HCT116 (cell line): ENCODE results near the gene GNAS-AS1. TPM values are rescaled to one million over a fixed set of nuclear protein-coding genes. Genes with fewer than 3 reads are reported as not detected.

ENCODE experiments used
- ATAC-seq: fragments of 200-7000 bp; cut with Tn5 transposase; 2 replicates; pipeline ENCODE4 v1.9.1; 2020; ENCODE audit warnings: mild to moderate bottlenecking, moderate library complexity
- BruUV-seq: library from RNA; stranded (reverse); fragments of 400-500 nt; replicated peaks from 2 replicates; lab custom pipeline; 2021; lab: Mats Ljungman, UMichigan
- CTCF ChIA-PET: fragments of 300-600 bp; sonication (Branson Sonifier 250); formaldehyde crosslinking; loops from one replicate; lab custom pipeline; 2021; ENCODE audit warnings: antibody characterized with exemption; lab: Charles Lee
- POLR2A ChIA-PET: fragments of 300-600, 350-600 bp; sonication (Branson Sonifier 250); formaldehyde crosslinking; loops from one replicate; lab custom pipeline; 2021; ENCODE audit warnings: antibody characterized with exemption; lab: Charles Lee
- RAD21 ChIA-PET, 2 experiments: fragments of 300-600 bp; sonication (Branson Sonifier 250); formaldehyde crosslinking; loops; one replicate each; lab custom pipeline; 2023; ENCODE audit warnings: low total read pairs in 2 of 2; ENCODE audit not compliant: uncharacterized antibody in 2 of 2, unreplicated experiment in 2 of 2, low non-redundant PET in 1 of 2; lab: Charles Lee
- DNase-seq: peaks from one replicate; pipeline ENCODE4 v3.0.0-alpha.2; 2010; ENCODE audit warnings: low read depth, low spot score
- H2AFZ ChIP-seq: fragments of 200-600 bp; shearing (Covaris generic), sonication (generic); 2 replicates; pipeline ENCODE4 v1.6.1; 2017; ENCODE audit warnings: low read depth, mixed run types, mixed read lengths, antibody characterized with exemption, low read length; ENCODE audit not compliant: poor library complexity, severe bottlenecking
- H3K27ac ChIP-seq: 2 replicates; pipeline ENCODE4 v1.5.1; 2012; ENCODE audit warnings: low read depth, low read length
- H3K27me3 ChIP-seq: fragments of 200-600 bp; sonication (generic); 2 replicates; pipeline ENCODE4 v1.6.1; 2016; ENCODE audit warnings: mixed run types, low read length, mixed read lengths; ENCODE audit not compliant: insufficient read depth
- H3K36me3 ChIP-seq, 2 experiments: fragments of 200-500 bp in 1 of 2; fragments of 200-600 bp in 1 of 2; sonication (Bioruptor generic) in 1 of 2; sonication (generic) in 1 of 2; 2 replicates each; pipeline versions ENCODE4 v1.5.1 to v1.6.1; 2014 to 2016; ENCODE audit warnings: low read length in 2 of 2, inconsistent platforms in 1 of 2, mixed read lengths in 1 of 2, mixed run types in 1 of 2; ENCODE audit not compliant: insufficient read depth in 2 of 2, control insufficient read depth in 1 of 2
- H3K4me1 ChIP-seq, 2 experiments: fragments of 200-600 bp in 1 of 2; sonication (generic) in 1 of 2; 2 replicates each; pipeline versions ENCODE4 v1.5.1 to v1.6.1; 2012 to 2017; ENCODE audit warnings: low read length in 2 of 2, inconsistent platforms in 1 of 2, mild to moderate bottlenecking in 1 of 2, mixed read lengths in 1 of 2, mixed run types in 1 of 2, moderate library complexity in 1 of 2; ENCODE audit not compliant: insufficient read depth in 2 of 2, control insufficient read depth in 1 of 2
- H3K4me2 ChIP-seq: fragments of 200-600 bp; sonication (generic); 2 replicates; pipeline ENCODE4 v1.6.1; 2017; ENCODE audit warnings: mixed run types, low read length, mixed read lengths
- H3K4me3 ChIP-seq, 2 experiments: fragments of 200-600 bp in 1 of 2; sonication (generic) in 1 of 2; replicated peaks in 1 of 2; 2 replicates each; pipeline ENCODE4 v1.5.1; 2011 to 2016; ENCODE audit warnings: low read length in 2 of 2, control low read depth in 1 of 2, low read depth in 1 of 2, mild to moderate bottlenecking in 1 of 2, mixed read lengths in 1 of 2, mixed run types in 1 of 2
- H3K79me2 ChIP-seq: fragments of 200-600 bp; sonication (generic); 2 replicates; pipeline ENCODE4 v1.6.1; 2017; ENCODE audit warnings: mild to moderate bottlenecking, mixed run types, low read length, moderate library complexity, mixed read lengths; ENCODE audit not compliant: insufficient read depth
- H3K9ac ChIP-seq: fragments of 200-600 bp; sonication (generic); 2 replicates; pipeline ENCODE4 v1.6.1; 2016; ENCODE audit warnings: low read length, mixed read lengths
- H3K9me2 ChIP-seq: fragments of 200-600 bp; sonication (generic), shearing (Covaris generic); 2 replicates; pipeline ENCODE4 v1.6.1; 2017; ENCODE audit warnings: mixed run types, mild to moderate bottlenecking, moderate library complexity; ENCODE audit not compliant: insufficient read depth
- H3K9me3 ChIP-seq, 2 experiments: fragments of 200-500 bp in 1 of 2; fragments of 200-600 bp in 1 of 2; sonication (Bioruptor generic) in 1 of 2; sonication (generic) in 1 of 2; 2 replicates each; pipeline ENCODE4 v1.6.1; 2014 to 2017; ENCODE audit warnings: low read length in 2 of 2, mixed read lengths in 2 of 2, inconsistent platforms in 1 of 2, low read depth in 1 of 2, mild to moderate bottlenecking in 1 of 2, mixed run types in 1 of 2, moderate library complexity in 1 of 2; ENCODE audit not compliant: control insufficient read depth in 1 of 2, insufficient read depth in 1 of 2
- H4K20me1 ChIP-seq: fragments of 200-600 bp; sonication (generic), shearing (Covaris generic); 2 replicates; pipeline ENCODE4 v1.6.1; 2017; ENCODE audit warnings: mixed run types, mild to moderate bottlenecking, moderate library complexity; ENCODE audit not compliant: insufficient read depth
- CTCF ChIP-seq, 3 experiments: fragments of 200-600 bp in 1 of 3; sonication (generic) in 1 of 3; IDR thresholded peaks in 2 of 3; conservative IDR thresholded peaks in 1 of 3; 2 replicates each; pipeline ENCODE4 v1.5.1; 2012 to 2017; ENCODE audit warnings: low read depth in 2 of 3, low read length in 2 of 3, antibody characterized with exemption in 1 of 3, borderline replicate concordance in 1 of 3, control low read depth in 1 of 3, mild to moderate bottlenecking in 1 of 3, mixed read lengths in 1 of 3, mixed run types in 1 of 3, moderate library complexity in 1 of 3; ENCODE audit not compliant: insufficient read depth in 1 of 3
- EGR1 ChIP-seq: IDR thresholded peaks from 2 replicates; pipeline ENCODE4 v1.6.1; 2012; ENCODE audit warnings: low read depth
- ELF1 ChIP-seq: IDR thresholded peaks from 2 replicates; pipeline ENCODE4 v1.6.1; 2012; ENCODE audit warnings: low read depth, borderline replicate concordance
- EZH2 ChIP-seq: fragments of 200-600 bp; sonication (generic); IDR thresholded peaks from 2 replicates; pipeline ENCODE4 v1.6.1; 2017; ENCODE audit warnings: antibody characterized with exemption, mixed run types
- JUND ChIP-seq: IDR thresholded peaks from 2 replicates; pipeline ENCODE4 v1.6.1; 2012
- MAX ChIP-seq: IDR thresholded peaks from 2 replicates; pipeline ENCODE4 v1.6.1; 2012
- ZFX ChIP-seq: fragments of 450-650 bp; IDR thresholded peaks from 2 replicates; pipeline ENCODE4 v1.6.1; 2017
- intact Hi-C: fragments of 100-400 bp; cut with micrococcal nuclease; formaldehyde crosslinking; loops from 2 replicates; pipeline ENCODE4 v1.10.0; 2022
- total RNA-seq: library from RNA; stranded (reverse); gene quantifications from one replicate; pipeline ENCODE4 v1.2.1, GENCODE V29; 2021; ENCODE audit not compliant: unreplicated experiment

GNAS-AS1 gene
- total RNA-seq, 1 experiment from 2014 or later, result not detected

GRCh38 chr20:58807801-58808200 lies 42.9 kb downstream of the GNAS-AS1 start:
- peaks cover 0 to 5% of the 10 kb centered on the region in 2 experiments; a peak in 1 of 4 replicates for H3K4me1 ChIP-seq
- DNase-seq, result no peak
- H3K27me3 ChIP-seq, result peaks cover 7% of the 10 kb centered on the region; the same call in 1 of the 2 replicates
- BruUV-seq, result no TSS peak
- H3K4me3 ChIP-seq, result no peak overlapping the region
- H3K9me2 ChIP-seq, result no peaks in the 10 kb centered on the region
- ATAC-seq, result no peak
- no peak overlapping the region for H2AFZ ChIP-seq
- intact Hi-C loops, result no loop called here
- no peak overlapping the region for H3K9ac ChIP-seq
- no peak overlapping the region for H3K27ac ChIP-seq
- no peak for TF ChIP-seq CTCF (IDR thresholded peaks at IDR 0.05 in 2 of 3, conservative IDR thresholded peaks at IDR 0.05 in 1 of 3; ENCODE audit: borderline replicate concordance in 1 of 3, insufficient read depth in 1 of 3, low read depth in 2 of 3, low read length in 2 of 3)
- no peak for TF ChIP-seq EGR1
- TF ChIP-seq JUND, result no peak
- TF ChIP-seq ZFX, result no peak
- POLR2A ChIA-PET, result no interaction called here
- H3K36me3 ChIP-seq, result no peaks in the 10 kb centered on the region
- no peaks in the 10 kb centered on the region for H3K79me2 ChIP-seq
- no peak overlapping the region for H3K4me2 ChIP-seq
- no peaks in the 10 kb centered on the region for H4K20me1 ChIP-seq
- H3K9me3 ChIP-seq, result no peaks in the 10 kb centered on the region
- RAD21 ChIA-PET, result no interaction called here
- CTCF ChIA-PET, result no interaction called here

- RAD21 ChIA-PET, result no interaction called here
Observed at GRCh38 chr20:58803533-58803932, 47.2 kb downstream of the GNAS-AS1 start.

More at GRCh38 chr20:58803533-58803932, 47.2 kb downstream of the GNAS-AS1 start:
- H2AFZ ChIP-seq, result no peak overlapping the region
- no peak overlapping the region for H3K9ac ChIP-seq
- H3K36me3 ChIP-seq, result no peaks in the 10 kb centered on the region
- BruUV-seq, result no TSS peak
- ChIA-PET POLR2A (no interaction called here), CTCF (no interaction called here)
- ATAC-seq (no peak), DNase-seq (no peak)
- H3K9me2 ChIP-seq, result no peaks in the 10 kb centered on the region
- no peak for TF ChIP-seq EZH2
- no peak for TF ChIP-seq MAX
- TF ChIP-seq ELF1, result no peak
- H3K4me3 ChIP-seq, result no peak overlapping the region
- H3K9me3 ChIP-seq, result no peaks in the 10 kb centered on the region
- no peaks in the 10 kb centered on the region for H4K20me1 ChIP-seq
- H3K4me1 ChIP-seq, result no peaks in the 10 kb centered on the region
- intact Hi-C loops, result no loop called here
- no peaks in the 10 kb centered on the region for H3K79me2 ChIP-seq
- peaks cover 23% of the 10 kb centered on the region for H3K27me3 ChIP-seq
- no peak overlapping the region for H3K27ac ChIP-seq
- no peak overlapping the region for H3K4me2 ChIP-seq
